Omental fat pad (tissue), 4 donors: ENCODE data around the gene TNRC6A. TPM values are rescaled to one million over a fixed set of nuclear protein-coding genes. Genes with fewer than 3 reads are reported as not detected.
A peak's percentile ranks its signal among the peaks of the same experiment; 100 is the strongest.
"Not testable (repeated sequence)": the region's sequence is repeated elsewhere in the genome, so short reads cannot be mapped to it uniquely, and the experiment has no call there.

Experiments
- ATAC-seq: fragments of 150-250 bp; one replicate; pipeline ENCODE4 v1.9.1; 2016; ENCODE audit warnings: mild to moderate bottlenecking, moderate library complexity; ENCODE audit not compliant: low FRiP score
- DNase-seq: peaks from one replicate; pipeline ENCODE4 v3.0.0-alpha.2; 2019; ENCODE audit warnings: low spot score
- CTCF ChIP-seq, 3 donors: fragments of 450-650 bp; IDR thresholded peaks; one replicate each; pipeline ENCODE4 v1.5.1; 2016 to 2017; ENCODE audit warnings: antibody characterized with exemption in 3 of 3, mild to moderate bottlenecking in 3 of 3, moderate library complexity in 2 of 3
- total RNA-seq, 4 donors: library from RNA; depleted of rRNA; stranded (reverse); fragments of >200 nt; gene quantifications; one replicate each; pipeline ENCODE4 v1.1.0, GENCODE V29; 2016

TNRC6A gene
- total RNA-seq, 4 donors from 2014 or later, result 30.7 to 89.5 (median 53.0) TPM

DNA sequence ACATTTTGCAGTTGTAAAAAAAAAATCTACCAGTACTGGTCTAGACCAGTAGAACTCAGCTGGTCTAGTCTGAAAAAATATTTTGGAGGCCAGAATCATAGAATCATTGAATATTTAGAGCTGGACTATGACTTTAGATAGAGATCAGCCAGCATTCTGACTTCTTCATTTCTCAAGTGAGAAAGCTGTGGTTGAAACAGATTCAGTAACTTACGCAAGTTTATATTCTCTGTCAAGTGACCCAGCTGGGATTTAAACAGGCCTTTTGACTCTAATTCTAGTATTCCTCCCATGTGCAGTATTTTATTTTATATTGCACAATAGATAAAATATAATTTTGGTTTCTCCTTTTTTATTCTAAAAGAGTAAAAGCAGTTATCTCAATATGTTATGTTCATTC, 4.9 kb downstream of the TNRC6A start:
- no peak for TF ChIP-seq CTCF (IDR thresholded peaks at IDR 0.05)
- no peak for ATAC-seq
- DNase-seq, result no peak

- TF ChIP-seq CTCF (IDR thresholded peaks at IDR 0.05), result no peak
- no peak for ATAC-seq
These were observed 7.3 kb downstream of the TNRC6A start for GRCh38 chr16:24736758-24737157.

DNA sequence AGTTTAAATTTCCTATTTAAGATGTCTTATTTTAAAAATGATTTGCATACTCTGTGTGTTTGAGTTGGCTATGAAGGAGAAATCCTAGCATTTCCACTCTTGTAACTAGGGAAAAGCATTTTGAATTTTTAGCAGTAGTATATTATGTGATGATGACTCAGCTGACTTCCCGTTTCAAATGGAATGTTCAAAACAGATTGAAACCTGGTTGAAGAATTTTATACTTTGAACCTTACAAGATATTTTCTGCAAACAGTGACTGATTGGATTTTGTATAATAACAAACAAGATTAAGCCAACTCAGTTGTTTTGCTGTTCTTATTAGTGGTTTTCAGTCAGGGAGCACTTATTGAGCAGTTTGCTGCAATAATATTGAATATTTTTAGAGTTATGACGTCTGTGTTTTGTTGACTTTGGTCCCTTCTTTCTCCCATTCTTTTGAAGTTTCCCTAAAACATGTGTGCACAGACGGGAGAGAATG, 8.0 kb downstream of the TNRC6A start:
- DNase-seq (no peak), ATAC-seq (peak; percentile 64)
- no peak for TF ChIP-seq CTCF (IDR thresholded peaks at IDR 0.05)

More at GRCh38 chr16:24736758-24737157, 7.3 kb downstream of the TNRC6A start:
- no peak for DNase-seq

- DNase-seq, result no peak
- no peak for ATAC-seq
- no peak for TF ChIP-seq CTCF (IDR thresholded peaks at IDR 0.05)
These were observed 8.6 kb downstream of the TNRC6A start for GRCh38 chr16:24737916-24738594.

GRCh38 chr16:24738895-24739294, 9.4 kb downstream of the TNRC6A start:
- ATAC-seq, result no peak
- no peak for DNase-seq
- no peak for TF ChIP-seq CTCF (IDR thresholded peaks at IDR 0.05)

DNA sequence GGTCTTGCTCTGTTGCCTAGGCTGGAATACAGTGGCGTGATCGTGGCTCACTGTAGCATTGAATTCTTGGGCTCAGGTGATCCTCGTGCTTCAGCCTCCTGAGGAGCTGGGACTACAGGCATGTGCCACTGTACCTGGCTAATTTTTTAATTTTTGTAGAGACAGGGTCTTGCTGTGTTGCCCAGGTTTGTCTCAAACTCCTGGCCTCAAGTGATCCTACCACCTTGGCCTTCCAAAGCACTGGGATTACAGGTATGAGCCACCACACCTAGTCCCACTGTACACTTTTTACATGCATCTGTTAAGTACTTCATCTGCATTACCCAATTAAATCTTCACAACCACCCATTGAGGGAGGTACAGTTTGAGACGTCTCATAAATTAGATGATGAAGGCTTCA, 12.4 kb downstream of the TNRC6A start:
- TF ChIP-seq CTCF (IDR thresholded peaks at IDR 0.05), result no peak
- DNase-seq (no peak), ATAC-seq (no peak)

GRCh38 chr16:24742610-24743009, 13.2 kb downstream of the TNRC6A start:
- not testable (repeated sequence) for DNase-seq, ATAC-seq
